GM18858 (cell line): ENCODE data around the gene EEF1AKMT3.

Experiments used
- ATAC-seq: cut with Tn5 transposase; IDR thresholded peaks from one replicate; pipeline ENCODE4 v1.9.1; 2021; ENCODE audit not compliant: unreplicated experiment

EEF1AKMT3 gene

DNA sequence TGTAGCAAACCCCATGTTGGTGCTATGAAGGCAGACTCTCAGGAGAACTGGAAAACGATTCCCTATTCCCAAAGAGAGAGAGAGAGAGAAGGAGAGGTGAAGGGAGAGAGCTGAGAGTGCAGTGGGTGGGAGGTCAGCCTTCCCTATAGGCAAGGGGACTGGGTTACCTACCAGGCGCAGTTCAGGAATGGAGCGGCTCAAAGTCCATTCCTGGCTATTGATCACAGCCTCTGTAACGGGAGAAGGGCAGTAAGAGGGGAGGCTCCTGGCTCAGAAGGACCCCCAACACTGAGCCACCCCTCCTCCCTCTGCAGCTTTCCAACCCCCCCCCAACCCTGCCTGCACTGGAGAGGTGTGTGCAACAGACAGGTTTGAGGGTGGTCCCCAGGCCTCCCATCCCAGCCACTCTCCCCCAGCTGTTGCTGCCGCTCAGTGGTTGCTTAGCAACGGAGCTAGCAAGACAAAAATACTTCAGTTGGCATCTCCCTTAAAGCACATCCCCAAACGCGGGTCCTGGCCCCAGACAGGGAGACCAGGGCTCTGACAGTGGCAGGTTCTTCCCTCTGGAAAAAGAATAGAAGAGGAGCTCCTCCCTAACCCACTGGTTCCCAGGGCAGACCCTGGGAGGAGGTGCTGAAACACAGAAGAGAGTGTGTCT lies 37.1 kb upstream of the EEF1AKMT3 start:
- no peak for ATAC-seq

DNA sequence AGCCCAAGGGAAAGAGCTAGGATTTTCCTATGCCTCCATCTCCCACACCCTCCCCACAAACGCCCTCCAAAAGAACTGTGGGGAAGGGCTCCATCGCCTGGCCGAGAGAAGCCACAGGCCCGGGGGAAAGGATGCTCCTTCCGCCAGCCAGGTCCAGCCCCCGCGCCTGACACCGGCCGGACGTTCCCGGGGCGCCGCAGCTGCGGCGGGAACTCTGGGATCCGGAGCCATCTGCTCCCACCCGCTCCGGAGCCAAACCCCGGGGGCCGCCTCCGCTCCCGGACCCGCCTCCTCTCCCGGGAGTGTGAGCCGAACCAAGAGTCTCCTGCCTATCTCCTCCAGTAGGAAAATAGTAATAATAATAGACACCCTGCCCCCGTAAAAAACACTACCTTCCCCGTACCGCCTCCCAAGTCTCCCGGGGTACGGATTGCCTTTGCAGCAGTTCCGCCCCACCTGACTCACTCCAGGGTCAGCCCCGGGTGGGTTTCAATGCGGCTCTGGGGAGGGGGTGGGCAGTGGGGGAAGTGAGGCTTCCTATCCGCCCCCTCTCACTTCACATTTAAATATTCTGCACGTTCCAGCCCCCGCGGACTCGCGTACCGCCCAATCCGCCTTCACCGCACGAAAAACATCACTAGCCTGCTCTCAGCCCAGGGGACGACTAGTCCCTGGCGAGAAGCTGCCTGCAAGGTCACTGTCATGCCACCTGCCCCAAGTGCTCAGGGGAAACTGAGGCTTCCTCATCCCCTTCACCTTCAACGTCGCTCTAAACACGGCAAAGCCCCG lies 36.3 kb upstream of the EEF1AKMT3 start:
- no peak for ATAC-seq

DNA sequence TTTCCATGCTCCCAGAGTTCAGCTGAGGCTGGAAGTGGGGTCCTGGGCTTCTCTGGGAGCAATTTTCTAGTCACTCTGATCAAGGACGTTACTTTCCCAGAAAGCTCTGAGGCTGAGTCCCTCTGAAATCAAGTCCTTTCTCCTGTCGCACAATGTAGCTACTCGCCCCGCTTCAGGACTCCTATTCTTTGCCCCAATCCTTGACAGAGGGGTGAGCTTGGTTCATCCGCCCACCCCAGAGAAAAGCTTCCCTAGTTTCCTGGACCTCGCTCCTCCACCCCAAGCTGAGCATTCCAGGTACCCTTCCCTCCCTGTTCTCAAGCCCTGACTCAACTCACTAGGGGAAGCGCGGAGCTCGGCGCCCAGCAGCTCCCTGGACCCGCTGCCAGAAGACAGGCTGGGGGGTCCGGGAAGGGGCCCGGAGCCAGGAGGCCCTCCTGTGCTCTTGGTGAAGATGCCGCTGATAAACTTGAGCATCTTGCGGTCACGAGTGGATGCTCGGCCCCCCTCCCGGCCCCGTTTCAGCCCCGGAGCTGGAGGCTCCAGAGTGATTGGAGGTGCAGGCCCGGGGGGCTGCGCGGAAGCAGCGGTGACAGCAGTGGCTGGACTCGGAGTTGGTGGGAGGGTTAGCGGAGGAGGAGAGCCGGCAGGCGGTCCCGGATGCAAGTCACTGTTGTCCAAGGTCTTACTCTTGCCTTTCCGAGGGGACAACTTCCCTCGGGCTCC lies 35.5 kb upstream of the EEF1AKMT3 start:
- ATAC-seq = no peak

DNA sequence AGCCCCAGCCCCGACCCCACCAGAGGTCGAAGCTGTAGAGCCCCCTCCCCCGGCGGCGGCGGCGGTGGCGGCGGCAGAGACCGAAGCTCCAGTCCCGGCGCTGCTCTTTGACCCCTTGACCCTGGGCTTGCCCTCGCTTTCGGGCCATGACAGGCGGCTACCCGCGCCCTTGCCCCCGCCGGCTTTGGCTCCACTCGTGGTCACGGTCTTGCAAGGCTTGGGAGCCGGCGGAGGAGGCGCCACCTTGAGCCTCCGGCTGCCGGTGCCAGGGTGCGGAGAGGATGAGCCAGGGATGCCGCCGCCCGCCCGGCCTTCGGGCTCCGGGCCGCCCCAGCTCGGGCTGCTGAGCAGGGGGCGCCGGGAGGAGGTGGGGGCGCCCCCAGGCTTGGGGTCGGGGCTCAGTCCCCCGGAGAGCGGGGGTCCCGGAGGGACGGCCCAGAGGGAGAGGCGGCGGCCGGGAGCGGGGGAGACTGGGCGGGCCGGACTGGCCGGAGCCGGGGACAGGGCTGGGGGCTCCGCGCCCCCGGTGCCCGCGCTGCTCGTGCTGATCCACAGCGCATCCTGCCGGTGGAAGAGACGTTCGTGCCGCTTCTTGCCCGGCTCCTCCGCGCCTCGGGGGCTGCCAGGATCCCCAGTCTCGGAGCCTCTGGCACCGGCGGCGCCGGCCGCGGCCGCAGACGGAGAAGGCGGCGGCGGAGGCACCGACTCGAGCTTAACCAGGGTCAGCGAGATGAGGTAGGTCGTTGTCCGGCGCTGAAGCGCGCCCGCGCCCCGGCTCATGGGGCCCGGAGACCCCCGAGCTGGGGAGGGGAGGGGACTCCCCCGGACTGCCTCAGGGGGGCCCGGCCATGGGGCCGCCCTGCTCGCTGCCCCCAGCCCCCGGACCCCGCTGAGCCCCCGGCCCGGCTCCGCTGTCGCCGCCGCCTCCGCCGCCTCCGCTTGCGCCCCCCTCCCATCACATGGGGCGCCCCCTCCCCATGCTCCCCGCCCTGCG lies 34.6 kb upstream of the EEF1AKMT3 start:
- no peak for ATAC-seq

DNA sequence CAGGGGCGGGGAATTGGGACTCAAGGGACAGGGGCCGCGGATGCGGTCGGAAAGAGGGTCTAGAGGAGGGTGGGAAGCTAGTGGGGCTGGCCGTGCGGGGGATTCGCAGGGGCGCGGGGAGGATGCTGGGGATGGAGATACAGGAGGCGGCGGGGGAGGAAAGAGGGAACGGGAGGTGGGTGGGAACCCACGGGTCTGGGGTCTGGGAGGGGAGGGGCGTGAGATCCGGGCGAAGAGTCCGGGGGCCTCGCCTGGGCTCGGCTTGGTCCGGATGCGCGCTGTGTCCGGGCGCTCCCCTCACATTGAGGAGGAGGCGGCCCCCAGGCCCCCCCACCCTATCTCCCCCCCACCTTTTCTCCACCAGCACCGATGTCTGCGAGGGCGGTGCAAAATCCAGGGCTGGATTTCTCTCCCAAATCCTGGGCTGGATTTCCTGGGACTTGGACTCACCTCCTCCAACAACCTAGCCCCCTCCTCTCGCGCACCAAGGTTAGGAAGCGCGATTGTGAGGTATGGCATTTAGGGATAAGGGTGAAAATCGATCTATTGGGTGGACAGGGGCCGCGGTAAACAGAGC lies 33.7 kb upstream of the EEF1AKMT3 start, which contains the start of gene AGAP2:
Gene AGAP2, minus strand, starts transcription at position 82 of the 577 bp plus-strand sequence. CDS start 496 bp downstream, outside the sequence.
- no peak for ATAC-seq

DNA sequence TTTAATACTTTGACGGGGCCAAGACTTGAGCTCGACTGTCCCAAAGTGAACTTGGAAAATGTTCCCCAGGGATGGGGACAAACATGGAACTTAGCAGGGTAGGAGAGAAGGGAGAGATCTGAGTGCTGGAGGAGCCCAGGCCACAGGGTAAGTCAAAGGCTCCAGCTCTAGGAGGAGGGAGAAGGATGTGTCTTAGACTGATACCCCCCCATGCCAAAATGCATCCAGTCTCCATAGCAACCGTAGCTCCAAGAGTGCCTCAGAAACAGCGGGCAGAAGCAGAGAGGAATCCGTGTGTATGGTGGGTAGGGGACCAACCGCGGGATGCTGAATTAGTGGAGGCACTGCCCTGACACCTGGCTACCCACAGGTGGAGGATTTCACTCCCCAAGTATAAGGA lies 33.0 kb upstream of the EEF1AKMT3 start:
- ATAC-seq = no peak

DNA sequence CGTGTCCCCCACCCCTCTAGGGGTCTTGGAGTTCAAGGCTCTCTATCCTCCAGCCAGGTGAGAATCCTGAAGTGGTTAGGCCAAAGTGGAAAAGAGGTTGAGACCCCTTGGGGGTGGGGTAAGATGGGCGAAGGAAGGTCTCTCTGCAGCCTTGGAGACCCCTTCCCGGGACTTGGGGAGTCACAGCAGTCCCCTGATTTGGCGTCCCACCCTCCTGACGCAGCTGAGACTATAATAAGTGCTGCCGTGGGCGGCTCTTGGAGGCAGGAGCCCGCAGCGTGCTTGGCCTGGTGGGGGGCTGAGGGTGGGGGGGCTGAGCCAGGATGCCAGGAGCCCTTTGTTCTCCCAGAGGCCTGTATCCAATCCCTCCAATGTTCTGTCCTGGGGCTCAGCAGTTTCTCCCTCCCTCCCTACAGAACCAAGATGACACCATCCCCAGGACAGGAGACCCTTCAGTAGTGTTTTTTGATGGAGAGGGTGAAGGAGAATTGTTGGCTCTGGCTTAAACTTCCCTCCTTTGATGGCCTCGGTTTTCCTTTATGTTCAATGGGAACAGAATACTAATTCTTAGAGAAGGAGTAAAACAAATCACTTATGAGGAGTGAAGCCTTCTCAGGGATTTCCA lies 32.4 kb upstream of the EEF1AKMT3 start:
- no peak for ATAC-seq

DNA sequence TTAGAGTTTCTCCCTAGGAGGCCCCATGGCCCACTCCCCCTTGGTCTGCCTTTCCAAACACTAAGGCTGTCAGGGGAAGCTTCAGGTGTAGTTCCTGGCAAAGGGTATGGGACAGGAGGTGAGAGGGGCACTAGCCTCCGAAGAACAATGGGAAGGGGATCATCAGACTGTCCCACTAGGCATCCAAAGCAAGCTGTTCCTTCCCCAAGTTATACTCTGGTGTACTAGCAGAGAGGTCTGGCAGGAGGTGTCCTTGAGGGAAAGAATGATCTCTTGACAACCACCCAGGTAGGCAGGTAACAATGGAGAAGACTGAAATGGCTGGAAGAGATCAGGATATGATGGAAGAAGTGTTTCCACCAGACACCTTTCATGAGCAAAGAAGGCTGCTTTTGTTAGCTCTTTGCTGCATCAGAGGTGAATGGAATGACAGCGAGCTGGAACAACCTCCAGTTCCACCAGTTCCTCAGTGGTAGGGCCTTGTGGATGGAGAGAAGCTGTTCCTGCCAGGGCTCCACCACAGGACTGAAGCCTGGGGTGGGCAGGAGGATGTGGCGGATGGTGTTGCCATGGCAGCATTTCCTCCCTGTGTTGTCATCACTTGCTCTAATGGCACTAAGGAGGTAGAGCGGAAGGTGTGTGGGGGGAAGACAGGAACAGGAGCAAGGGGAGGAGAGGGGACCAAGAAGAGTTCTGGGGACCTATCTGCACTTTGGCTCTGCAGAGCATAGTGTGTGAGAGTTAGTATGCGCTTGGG lies 31.6 kb upstream of the EEF1AKMT3 start:
- ATAC-seq = peak; percentile 64

DNA sequence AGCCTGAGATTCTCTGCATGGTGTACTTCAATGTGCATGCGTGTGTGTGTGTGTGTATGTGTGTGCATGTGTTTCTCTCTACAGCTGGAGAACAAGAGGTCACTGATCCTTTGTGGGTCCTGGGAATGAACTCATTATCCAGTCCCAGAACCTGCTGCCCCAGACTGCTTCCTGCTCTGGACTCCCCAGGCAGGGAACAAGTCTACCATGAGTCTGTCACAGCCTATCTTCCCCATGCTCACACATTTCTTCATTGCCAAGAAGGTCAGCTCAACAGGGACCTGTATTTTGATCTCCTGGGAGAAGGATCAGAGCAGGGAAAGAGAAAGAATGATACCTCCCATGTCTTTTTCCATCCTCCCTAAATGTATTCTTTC lies 31.0 kb upstream of the EEF1AKMT3 start:
- no peak for ATAC-seq

DNA sequence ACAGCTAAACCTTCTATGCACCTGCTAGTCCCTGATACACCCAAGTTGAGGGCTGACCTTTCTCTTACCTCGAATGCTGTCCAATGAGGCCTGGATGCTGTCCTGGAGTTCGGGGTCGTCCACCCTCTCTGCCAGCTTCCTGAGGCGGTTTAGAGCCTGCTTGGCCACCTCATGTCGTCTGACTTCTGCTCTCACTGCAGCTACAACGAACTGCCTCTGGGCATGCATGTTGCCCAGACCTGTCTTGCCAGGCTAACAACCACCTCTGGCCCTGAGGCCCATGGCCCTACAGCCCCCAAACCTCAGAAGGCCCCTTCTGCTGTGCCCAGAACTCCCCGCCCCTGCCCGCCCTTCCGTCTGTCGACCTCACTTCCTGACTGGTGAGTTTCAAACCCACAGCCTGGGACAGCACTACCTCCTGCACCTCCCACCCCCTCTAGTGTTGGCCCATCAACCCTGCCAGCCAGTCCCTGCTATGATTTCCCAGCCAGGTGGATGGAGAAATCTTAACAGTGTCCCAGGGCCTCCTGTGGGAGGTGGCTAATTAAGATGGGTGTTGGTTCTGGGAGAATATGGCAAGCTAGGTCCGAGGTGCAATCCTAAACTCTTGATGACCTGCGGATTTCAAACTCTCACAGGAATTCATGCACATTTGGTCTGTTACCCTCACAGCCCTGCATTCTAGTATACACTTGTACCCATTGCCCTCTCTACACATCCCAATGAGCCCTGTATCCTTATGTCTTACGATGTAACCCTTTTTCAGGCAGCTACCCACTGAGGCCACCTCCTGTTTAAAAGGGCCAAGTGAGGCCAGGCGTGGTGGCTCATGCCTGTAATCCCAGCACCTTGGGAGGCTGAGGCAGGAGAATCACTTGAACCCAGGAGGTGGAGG lies 30.3 kb upstream of the EEF1AKMT3 start:
- ATAC-seq = peak; percentile 49

DNA sequence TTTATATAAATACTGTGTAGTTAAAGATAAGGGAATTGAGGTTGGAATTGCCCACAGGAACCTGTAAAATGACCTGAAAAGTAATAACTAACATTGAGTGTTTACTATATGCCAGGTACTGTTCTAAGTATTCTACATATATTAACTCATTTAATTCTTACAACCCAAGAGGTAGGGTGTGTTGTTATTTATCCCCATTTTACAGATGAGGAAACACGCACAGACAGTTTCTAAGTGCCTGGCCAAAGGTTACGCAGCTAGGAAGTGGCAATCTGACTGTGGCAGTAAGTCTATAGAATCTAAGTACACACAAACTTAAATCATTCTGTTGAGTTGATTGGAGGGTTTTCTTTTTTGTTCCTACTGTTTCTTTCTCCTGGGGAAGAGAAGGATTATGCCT lies 28.6 kb upstream of the EEF1AKMT3 start:
- ATAC-seq = no peak

DNA sequence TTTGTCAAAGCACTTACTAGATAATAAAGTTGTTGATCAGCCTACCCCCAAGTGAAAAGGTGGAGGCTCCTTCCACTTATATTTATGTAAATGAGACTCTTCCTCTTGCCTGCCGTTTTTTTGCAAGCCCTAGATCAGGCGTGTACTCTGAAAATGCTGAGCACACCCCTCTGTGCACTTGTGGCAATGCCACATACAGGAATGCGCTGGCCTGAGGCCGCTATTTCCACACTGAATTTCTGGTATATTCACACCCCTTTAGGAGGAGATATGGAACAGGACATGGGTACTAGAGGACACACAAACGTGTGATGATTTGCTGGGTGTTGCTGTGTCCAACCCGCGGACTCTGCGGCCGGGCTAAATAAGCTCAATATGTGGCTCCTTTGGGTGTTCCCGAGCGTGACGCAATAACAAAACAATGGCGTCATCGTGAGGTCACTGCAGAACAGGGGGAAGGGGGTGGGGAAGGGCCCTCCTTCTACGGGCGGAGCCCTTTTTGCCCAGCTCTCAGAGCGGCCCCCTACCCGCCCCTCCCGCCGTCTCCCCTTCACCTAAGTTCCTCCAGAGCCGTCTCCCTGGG lies 28.1 kb upstream of the EEF1AKMT3 start:
- peak; percentile 5 for ATAC-seq

DNA sequence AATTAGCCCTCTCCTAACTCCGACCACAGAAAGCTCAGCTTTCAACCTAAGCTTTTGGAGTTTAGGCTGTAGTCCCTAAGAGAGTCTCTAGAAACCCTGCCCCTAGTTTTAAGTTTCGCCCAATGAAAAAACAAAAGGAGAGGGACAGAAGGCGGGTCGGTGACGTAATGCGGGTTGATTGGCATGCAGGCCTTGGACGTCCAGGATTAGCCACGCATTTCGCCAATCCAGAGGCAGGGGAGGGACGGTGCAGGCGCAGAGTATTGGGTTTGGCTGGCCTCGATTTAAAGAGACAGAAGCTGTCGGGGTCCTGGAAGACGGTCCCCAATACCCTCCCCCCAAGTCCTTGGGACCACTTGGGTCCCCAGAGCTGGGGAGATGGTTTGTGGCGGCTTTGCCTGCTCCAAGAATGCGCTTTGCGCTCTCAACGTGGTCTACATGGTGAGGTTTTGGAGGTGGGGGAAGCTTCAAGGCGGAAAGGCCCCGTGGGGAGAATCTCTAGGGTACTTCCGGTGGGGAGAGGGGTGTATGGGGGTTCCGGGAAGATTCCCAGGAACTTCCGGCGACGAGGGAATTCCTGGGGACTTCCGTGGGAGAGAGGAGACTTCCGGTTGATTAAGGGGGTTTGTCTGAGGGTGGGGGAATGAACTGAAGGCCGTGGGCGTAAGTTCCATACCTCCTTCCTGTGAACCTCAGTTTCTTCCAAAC lies 27.5 kb upstream of the EEF1AKMT3 start, which contains the start of gene TSPAN31:
Gene TSPAN31, plus strand, starts transcription at position 263 of the 708 bp plus-strand sequence. Its CDS starts 116 bp downstream, at position 379.
- peak; percentile 60 for ATAC-seq

DNA sequence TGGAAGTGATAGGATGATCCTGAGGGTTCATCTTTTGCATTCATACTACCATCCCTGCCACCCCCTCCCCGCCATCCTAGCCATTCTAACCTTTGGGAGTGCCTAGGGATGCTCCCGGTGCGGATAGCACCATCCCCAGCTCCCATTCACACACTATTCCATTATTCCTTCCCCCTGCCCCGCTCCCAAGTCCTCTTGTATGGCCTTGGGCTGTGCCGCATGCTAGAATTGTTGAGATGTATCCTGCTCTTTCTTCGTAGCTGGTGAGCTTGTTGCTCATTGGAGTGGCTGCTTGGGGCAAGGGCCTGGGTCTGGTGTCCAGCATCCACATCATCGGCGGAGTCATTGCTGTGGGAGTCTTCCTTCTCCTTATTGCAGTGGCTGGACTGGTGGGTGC lies 26.9 kb upstream of the EEF1AKMT3 start:
- no peak for ATAC-seq

DNA sequence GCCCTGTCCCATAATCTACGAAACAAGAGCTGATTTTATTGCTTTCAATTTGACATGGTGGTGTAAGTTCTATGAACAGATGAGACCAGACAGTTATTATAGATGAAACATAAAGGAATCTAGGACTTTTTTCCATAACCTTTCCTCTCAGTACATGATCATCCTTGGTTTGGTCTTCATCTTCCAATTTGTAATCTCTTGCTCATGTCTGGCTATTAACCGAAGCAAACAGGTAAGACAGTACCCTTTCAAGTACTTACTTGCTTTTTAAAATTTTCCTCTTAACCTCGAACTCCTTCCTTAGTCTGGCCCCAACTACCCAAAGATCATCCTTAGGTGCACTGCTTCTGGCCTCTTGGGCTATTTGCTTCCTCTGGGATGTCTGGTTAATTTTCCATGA lies 26.4 kb upstream of the EEF1AKMT3 start:
- ATAC-seq = no peak

DNA sequence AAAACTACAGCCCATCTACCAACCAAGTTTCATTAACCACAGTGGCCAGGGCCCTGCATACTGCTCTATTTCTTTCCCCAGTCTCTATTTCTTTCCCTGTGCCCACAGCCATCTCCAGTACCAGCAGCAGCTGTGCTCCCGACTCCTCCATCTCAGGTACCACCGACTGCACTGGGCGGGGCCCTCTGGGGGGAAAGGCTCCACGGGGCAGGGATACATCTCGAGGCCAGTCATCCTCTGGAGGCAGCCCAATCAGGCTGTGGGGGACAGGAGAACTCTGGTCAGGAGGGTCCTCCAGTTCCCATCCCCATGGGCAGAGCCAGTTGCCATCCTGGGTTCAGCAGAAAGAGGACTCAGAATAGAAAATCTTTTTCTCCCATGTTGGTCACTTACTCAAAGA lies 23.4 kb upstream of the EEF1AKMT3 start:
- ATAC-seq = no peak
